Thyroid gland (tissue), 4 donors: ENCODE results near the gene PLEKHA5.

ENCODE experiments used
- POLR2A ChIP-seq, 2 donors: fragments of 450-650 bp; IDR thresholded peaks; one replicate each; pipeline ENCODE4 v1.6.1; 2017; ENCODE audit warnings: antibody characterized with exemption in 2 of 2, mild to moderate bottlenecking in 2 of 2, moderate library complexity in 1 of 2
- TF ChIP-seq, protein P1 (sequence below), 6 experiments: fragments of 200-600 bp in 3 of 6; fragments of 450-650 bp in 3 of 6; sonication (generic) in 3 of 6; IDR thresholded peaks; one replicate each; pipeline ENCODE4 v1.5.1; 2016 to 2019; ENCODE audit warnings: antibody characterized with exemption in 6 of 6, mild to moderate bottlenecking in 2 of 6, inconsistent platforms in 1 of 6, moderate library complexity in 1 of 6

DNA sequence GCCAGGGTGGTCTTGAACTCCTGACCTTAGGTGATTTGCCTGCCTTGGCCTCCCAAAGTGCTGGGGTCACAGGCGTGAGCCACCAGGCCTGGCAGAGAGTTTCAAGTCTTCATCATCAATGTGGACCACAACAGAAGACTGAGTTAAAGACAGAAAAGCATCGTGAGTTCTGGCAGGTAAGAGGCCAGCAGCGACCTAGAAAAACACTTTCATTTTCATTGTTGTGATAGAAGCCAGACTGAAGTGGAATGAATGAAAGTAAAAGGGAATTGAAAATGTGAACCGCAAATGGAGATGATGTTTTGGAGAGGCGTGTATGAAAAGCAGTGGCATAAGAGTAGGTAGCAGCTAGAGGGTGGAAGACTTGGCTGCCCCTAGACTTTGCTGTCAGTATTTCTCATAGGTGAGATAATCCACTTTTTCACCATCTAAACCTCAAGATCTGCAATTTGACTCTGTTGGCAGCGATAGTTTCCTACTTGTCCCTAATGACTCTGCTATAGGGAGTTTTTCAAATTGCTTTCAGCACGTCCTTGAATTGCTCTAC lies 47.1 kb upstream of the PLEKHA5 start:
- no peak for TF ChIP-seq POLR2A (IDR thresholded peaks at IDR 0.05)
- TF ChIP-seq, protein P1, sequence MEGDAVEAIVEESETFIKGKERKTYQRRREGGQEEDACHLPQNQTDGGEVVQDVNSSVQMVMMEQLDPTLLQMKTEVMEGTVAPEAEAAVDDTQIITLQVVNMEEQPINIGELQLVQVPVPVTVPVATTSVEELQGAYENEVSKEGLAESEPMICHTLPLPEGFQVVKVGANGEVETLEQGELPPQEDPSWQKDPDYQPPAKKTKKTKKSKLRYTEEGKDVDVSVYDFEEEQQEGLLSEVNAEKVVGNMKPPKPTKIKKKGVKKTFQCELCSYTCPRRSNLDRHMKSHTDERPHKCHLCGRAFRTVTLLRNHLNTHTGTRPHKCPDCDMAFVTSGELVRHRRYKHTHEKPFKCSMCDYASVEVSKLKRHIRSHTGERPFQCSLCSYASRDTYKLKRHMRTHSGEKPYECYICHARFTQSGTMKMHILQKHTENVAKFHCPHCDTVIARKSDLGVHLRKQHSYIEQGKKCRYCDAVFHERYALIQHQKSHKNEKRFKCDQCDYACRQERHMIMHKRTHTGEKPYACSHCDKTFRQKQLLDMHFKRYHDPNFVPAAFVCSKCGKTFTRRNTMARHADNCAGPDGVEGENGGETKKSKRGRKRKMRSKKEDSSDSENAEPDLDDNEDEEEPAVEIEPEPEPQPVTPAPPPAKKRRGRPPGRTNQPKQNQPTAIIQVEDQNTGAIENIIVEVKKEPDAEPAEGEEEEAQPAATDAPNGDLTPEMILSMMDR (IDR thresholded peaks at IDR 0.05): no peak
